Fibroblast of the aortic adventitia (primary cell): ENCODE measurements around the gene IAPP. TPM values are rescaled to one million over a fixed set of nuclear protein-coding genes. Genes with fewer than 3 reads are reported as not detected.
"Not testable (repeated sequence)": the region's sequence is repeated elsewhere in the genome, so short reads cannot be mapped to it uniquely, and the experiment has no call there.

ENCODE experiments used
- DNase-seq: peaks from one replicate; pipeline ENCODE4 v3.0.0-alpha.2; 2010; ENCODE audit warnings: low read depth
- H3K4me3 ChIP-seq: 2 replicates; pipeline ENCODE4 v1.5.1; 2011; ENCODE audit warnings: low read depth, mild to moderate bottlenecking, control low read depth, low read length, moderate library complexity
- total RNA-seq: library from RNA; depleted of rRNA; stranded (reverse); fragments of >200 nt; gene quantifications from 2 replicates; pipeline ENCODE4 v1.2.3, GENCODE V29; 2012; ENCODE audit warnings: low replicate concordance
- TF ChIP-seq, protein P1 (sequence below): IDR thresholded peaks from 2 replicates; pipeline ENCODE4 v1.5.1; 2011; ENCODE audit warnings: mild to moderate bottlenecking, low read length, control low read depth, inconsistent platforms; ENCODE audit not compliant: insufficient read depth

IAPP gene
- total RNA-seq, 1 donor, result not detected

- DNase-seq, result no peak
- TF ChIP-seq, protein P1, sequence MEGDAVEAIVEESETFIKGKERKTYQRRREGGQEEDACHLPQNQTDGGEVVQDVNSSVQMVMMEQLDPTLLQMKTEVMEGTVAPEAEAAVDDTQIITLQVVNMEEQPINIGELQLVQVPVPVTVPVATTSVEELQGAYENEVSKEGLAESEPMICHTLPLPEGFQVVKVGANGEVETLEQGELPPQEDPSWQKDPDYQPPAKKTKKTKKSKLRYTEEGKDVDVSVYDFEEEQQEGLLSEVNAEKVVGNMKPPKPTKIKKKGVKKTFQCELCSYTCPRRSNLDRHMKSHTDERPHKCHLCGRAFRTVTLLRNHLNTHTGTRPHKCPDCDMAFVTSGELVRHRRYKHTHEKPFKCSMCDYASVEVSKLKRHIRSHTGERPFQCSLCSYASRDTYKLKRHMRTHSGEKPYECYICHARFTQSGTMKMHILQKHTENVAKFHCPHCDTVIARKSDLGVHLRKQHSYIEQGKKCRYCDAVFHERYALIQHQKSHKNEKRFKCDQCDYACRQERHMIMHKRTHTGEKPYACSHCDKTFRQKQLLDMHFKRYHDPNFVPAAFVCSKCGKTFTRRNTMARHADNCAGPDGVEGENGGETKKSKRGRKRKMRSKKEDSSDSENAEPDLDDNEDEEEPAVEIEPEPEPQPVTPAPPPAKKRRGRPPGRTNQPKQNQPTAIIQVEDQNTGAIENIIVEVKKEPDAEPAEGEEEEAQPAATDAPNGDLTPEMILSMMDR, result no peak
- no peak overlapping the region for H3K4me3 ChIP-seq
These were observed 1.8 kb upstream of the IAPP start for GRCh38 chr12:21370845-21371449.

GRCh38 chr12:21379218-21379617 is 6.5 kb downstream of the IAPP start:
- H3K4me3 ChIP-seq, result no peak overlapping the region
- DNase-seq, result no peak
- TF ChIP-seq, protein P1, result no peak

DNA sequence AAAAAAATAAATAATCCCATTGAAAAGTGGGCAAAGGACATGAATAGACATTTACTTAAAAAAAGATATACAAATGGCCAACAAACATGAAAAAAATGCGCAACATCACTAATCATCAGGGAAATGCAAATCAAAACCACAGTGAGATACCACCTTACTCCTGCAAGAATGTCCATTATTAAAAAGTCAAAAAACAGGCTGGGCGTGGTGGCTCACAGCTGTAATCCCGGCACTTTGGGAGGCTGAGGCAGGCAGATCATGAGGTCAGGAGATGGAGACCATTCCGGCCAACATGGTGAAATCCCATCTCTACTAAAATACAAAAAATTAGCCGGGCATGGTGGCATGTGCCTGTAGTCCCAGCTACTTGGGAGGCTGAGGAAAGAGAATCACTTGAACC is 8.6 kb downstream of the IAPP start:
- H3K4me3 ChIP-seq, DNase-seq: not testable (repeated sequence)

GRCh38 chr12:21384261-21384660 is 11.6 kb downstream of the IAPP start:
- no peak overlapping the region for H3K4me3 ChIP-seq
- TF ChIP-seq, protein P1, result no peak
- no peak for DNase-seq

DNA sequence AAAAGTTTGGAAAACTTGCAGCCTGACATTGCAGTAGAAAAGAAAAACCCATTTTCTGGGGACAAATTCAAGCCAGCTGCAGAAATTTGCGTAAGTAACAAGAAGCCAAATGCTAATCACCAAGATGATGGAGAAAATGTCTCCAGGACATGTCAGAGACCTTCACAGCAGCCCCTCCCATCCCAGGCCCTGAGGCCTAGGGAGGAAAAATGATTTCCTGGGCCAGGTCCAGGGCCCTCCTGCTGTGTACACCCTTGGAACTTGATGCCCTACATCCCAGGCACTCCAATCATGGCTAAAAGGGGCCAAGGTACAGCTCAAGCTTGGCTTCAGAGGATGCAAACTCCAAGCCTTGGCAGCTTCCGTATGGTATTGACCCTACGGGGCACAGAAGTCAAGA is 14.5 kb downstream of the IAPP start:
- H3K4me3 ChIP-seq, result no peak overlapping the region
- no peak for DNase-seq
- TF ChIP-seq, protein P1, result no peak

DNA sequence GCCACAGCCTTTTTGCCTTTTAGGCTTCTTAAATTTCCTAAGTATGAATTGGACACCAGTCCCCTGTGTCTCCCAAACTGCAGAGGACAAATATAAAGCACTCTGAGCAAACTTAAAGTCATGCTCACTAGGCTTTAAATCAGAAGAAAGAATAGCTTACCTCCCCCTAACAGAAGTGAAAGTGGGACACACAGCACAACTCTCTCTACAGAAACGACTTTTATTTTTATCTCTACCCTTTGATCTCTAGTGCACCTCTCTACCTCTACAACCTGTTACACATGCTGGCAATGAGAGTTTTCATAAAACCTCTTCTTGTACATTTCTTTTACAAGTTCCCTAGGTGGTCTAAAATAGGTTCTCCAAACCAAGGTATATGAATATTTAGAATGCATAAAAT is 19.7 kb downstream of the IAPP start:
- H3K4me3 ChIP-seq, result no peak overlapping the region
- TF ChIP-seq, protein P1, result no peak
- no peak for DNase-seq

DNA sequence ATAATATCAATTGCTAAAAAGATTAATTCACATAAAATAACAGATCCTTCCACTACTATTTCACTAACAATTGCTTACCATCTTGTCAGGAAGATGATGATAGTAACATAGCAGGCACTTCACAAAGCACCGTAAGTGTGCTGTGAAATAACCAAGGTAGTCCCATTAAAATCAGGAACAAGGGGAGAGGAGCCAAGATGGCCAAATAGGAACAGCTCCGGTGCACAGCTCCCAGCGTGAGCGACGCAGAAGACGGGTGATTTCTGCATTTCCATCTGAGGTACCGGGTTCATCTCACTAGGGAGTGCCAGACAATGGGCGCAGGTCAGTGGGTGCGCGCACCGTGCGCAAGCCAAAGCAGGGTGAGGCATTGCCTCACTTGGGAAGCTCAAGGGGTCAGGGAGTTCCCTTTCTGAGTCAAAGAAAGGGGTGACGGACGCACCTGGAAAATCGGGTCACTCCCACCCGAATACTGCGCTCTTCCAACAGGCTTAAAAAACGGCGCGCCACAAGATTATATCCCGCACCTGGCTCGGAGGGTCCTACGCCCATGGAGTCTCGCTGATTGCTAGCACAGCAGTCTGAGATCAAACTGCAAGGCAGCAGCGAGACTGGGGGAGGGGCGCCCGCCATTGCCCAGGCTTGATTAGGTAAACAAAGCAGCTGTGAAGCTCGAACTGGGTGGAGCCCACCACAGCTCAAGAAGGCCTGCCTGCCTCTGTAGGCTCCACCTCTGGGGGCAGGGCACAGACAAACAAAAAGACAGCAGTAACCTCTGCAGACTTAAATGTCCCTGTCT is 22.3 kb downstream of the IAPP start:
- H3K4me3 ChIP-seq, DNase-seq: not testable (repeated sequence)
